Parathyroid adenoma (tissue), 2 donors: ENCODE data around the gene BBS4.

Experiments
- H2AFZ ChIP-seq: fragments of 300-600 bp; sonication (generic); one replicate; pipeline ENCODE4 v1.7.0; 2017; ENCODE audit warnings: antibody characterized with exemption, mild to moderate bottlenecking
- H3K27ac ChIP-seq: fragments of 300-600 bp; sonication (generic); one replicate; pipeline ENCODE4 v1.7.0; 2017
- H3K27me3 ChIP-seq: fragments of 300-600 bp; sonication (generic); one replicate; pipeline ENCODE4 v1.7.0; 2017; ENCODE audit warnings: low read length; ENCODE audit not compliant: control insufficient read depth, insufficient read depth
- H3K36me3 ChIP-seq: fragments of 300-600 bp; sonication (generic); one replicate; pipeline ENCODE4 v1.7.0; 2017; ENCODE audit warnings: low read length; ENCODE audit not compliant: control insufficient read depth, insufficient read depth
- H3K4me1 ChIP-seq: fragments of 300-600 bp; sonication (generic); one replicate; pipeline ENCODE4 v1.7.0; 2017; ENCODE audit warnings: control low read depth
- H3K4me2 ChIP-seq: fragments of 300-600 bp; sonication (generic); one replicate; pipeline ENCODE4 v1.7.0; 2017; ENCODE audit warnings: low read length
- H3K4me3 ChIP-seq: fragments of 300-600 bp; sonication (generic); one replicate; pipeline ENCODE4 v1.7.0; 2017; ENCODE audit warnings: low read depth, low read length
- H3K79me2 ChIP-seq: fragments of 300-600 bp; sonication (generic); one replicate; pipeline ENCODE4 v1.7.0; 2017; ENCODE audit warnings: control low read depth
- H3K9ac ChIP-seq: fragments of 300-600 bp; sonication (generic); one replicate; pipeline ENCODE4 v1.7.0; 2017; ENCODE audit warnings: mild to moderate bottlenecking
- H3K9me3 ChIP-seq: fragments of 300-600 bp; sonication (generic); one replicate; pipeline ENCODE4 v1.7.0; 2017; ENCODE audit warnings: low read length; ENCODE audit not compliant: control insufficient read depth
- CTCF ChIP-seq: fragments of 300-600 bp; sonication (generic); IDR thresholded peaks from one replicate; pipeline ENCODE4 v1.7.0; 2017; ENCODE audit warnings: antibody characterized with exemption, mild to moderate bottlenecking
- donor health status: primary hyperparathyroidism.

The BBS4 gene

GRCh38 chr15:72758182-72758581 lies 72.2 kb downstream of the BBS4 start:
- Histone ChIP-seq H3K9me3 (no peaks in the 10 kb centered on the region), H3K9ac (no peak overlapping the region), H3K79me2 (no peaks in the 10 kb centered on the region), H3K36me3 (no peaks in the 10 kb centered on the region), H3K27me3 (no peaks in the 10 kb centered on the region), H3K27ac (no peak overlapping the region), H3K4me3 (no peak overlapping the region), H3K4me1 (no peaks in the 10 kb centered on the region), H2AFZ (no peak overlapping the region), H3K4me2 (no peak overlapping the region)
- TF ChIP-seq CTCF: no peak

- no peaks in the 10 kb centered on the region for H3K9me3 ChIP-seq
- H3K79me2 ChIP-seq: no peaks in the 10 kb centered on the region
- no peak overlapping the region for H3K4me3 ChIP-seq
- no peak overlapping the region for H3K27ac ChIP-seq
- no peaks in the 10 kb centered on the region for H3K4me1 ChIP-seq
- no peak overlapping the region for H3K4me2 ChIP-seq
- H3K27me3 ChIP-seq: no peaks in the 10 kb centered on the region
- TF ChIP-seq CTCF: no peak
- no peak overlapping the region for H2AFZ ChIP-seq
- no peaks in the 10 kb centered on the region for H3K36me3 ChIP-seq
- no peak overlapping the region for H3K9ac ChIP-seq
Measured at GRCh38 chr15:72760590-72761260, 74.7 kb downstream of the BBS4 start.

GRCh38 chr15:72764656-72765055 lies 78.6 kb downstream of the BBS4 start:
- H3K27me3 ChIP-seq: no peaks in the 10 kb centered on the region
- H3K4me1 ChIP-seq: no peaks in the 10 kb centered on the region
- H3K36me3 ChIP-seq: no peaks in the 10 kb centered on the region
- H3K27ac ChIP-seq: no peak overlapping the region
- no peaks in the 10 kb centered on the region for H3K79me2 ChIP-seq
- no peak overlapping the region for H3K4me2 ChIP-seq
- no peak overlapping the region for H2AFZ ChIP-seq
- H3K4me3 ChIP-seq: no peak overlapping the region
- no peaks in the 10 kb centered on the region for H3K9me3 ChIP-seq
- no peak for TF ChIP-seq CTCF
- H3K9ac ChIP-seq: no peak overlapping the region

- TF ChIP-seq CTCF: no peak
- H3K27me3 ChIP-seq: no peaks in the 10 kb centered on the region
- no peak overlapping the region for H3K27ac ChIP-seq
- H3K9ac ChIP-seq: no peak overlapping the region
- H3K79me2 ChIP-seq: no peaks in the 10 kb centered on the region
- H2AFZ ChIP-seq: no peak overlapping the region
- H3K36me3 ChIP-seq: no peaks in the 10 kb centered on the region
- no peak overlapping the region for H3K4me2 ChIP-seq
- H3K4me1 ChIP-seq: no peaks in the 10 kb centered on the region
- H3K9me3 ChIP-seq: no peaks in the 10 kb centered on the region
- no peak overlapping the region for H3K4me3 ChIP-seq
Measured at GRCh38 chr15:72766025-72766424, 80.0 kb downstream of the BBS4 start.

GRCh38 chr15:72766780-72767179 lies 80.8 kb downstream of the BBS4 start:
- no peaks in the 10 kb centered on the region for H3K36me3 ChIP-seq
- no peak overlapping the region for H3K9ac ChIP-seq
- H3K4me1 ChIP-seq: no peaks in the 10 kb centered on the region
- no peaks in the 10 kb centered on the region for H3K79me2 ChIP-seq
- no peak for TF ChIP-seq CTCF
- H2AFZ ChIP-seq: no peak overlapping the region
- H3K4me3 ChIP-seq: no peak overlapping the region
- H3K27ac ChIP-seq: no peak overlapping the region
- H3K4me2 ChIP-seq: no peak overlapping the region
- H3K9me3 ChIP-seq: no peaks in the 10 kb centered on the region
- H3K27me3 ChIP-seq: no peaks in the 10 kb centered on the region
